HEK293 (cell line): ENCODE results near the gene CAPN13.
A peak's percentile ranks its signal among the peaks of the same experiment; 100 is the strongest.
"Not testable (repeated sequence)": the region's sequence is repeated elsewhere in the genome, so short reads cannot be mapped to it uniquely, and the experiment has no call there.

Experiments
- CTCF ChIA-PET: fragments of 350-600 bp; formaldehyde crosslinking; extraction: SDS; loops from one replicate; lab custom pipeline; 2021; ENCODE audit warnings: antibody characterized with exemption; lab: Yijun Ruan, JAX
- POLR2A ChIA-PET: fragments of 300-600 bp; formaldehyde crosslinking; extraction: SDS; loops from one replicate; lab custom pipeline; 2020; ENCODE audit warnings: antibody characterized with exemption, inconsistent platforms; lab: Yijun Ruan, JAX
- H3K27ac ChIP-seq: fragments of 200-500 bp; sonication (Bioruptor generic); 2 replicates; pipeline ENCODE4 v1.5.1; 2014; ENCODE audit warnings: low read depth, low read length, control low read depth, inconsistent platforms; ENCODE audit errors: extremely low read depth
- H3K36me3 ChIP-seq, 2 experiments: fragments of 200-500 bp in 1 of 2; sonication (Bioruptor generic) in 1 of 2; 1 replicate in 1 of 2; 2 replicates in 1 of 2; pipeline ENCODE4 v1.5.1; 2014 to 2017; ENCODE audit warnings: inconsistent platforms in 2 of 2, low read length in 2 of 2; ENCODE audit not compliant: control insufficient read depth in 2 of 2, insufficient read depth in 1 of 2
- H3K4me1 ChIP-seq: fragments of 200-500 bp; sonication (Bioruptor generic); 2 replicates; pipeline ENCODE4 v1.5.1; 2014; ENCODE audit warnings: mild to moderate bottlenecking, low read length, inconsistent platforms; ENCODE audit not compliant: control insufficient read depth, insufficient read depth
- H3K4me3 ChIP-seq: 2 replicates; pipeline ENCODE4 v1.5.1; 2011; ENCODE audit warnings: low read depth, mild to moderate bottlenecking, control low read depth, low read length, moderate library complexity
- H3K9me3 ChIP-seq: fragments of 200-500 bp; sonication (Bioruptor generic); 2 replicates; pipeline ENCODE4 v1.5.1; 2014; ENCODE audit warnings: low read depth, low read length, inconsistent platforms; ENCODE audit not compliant: control insufficient read depth, insufficient read depth
- GLI2 ChIP-seq: fragments of 450-650 bp; formaldehyde crosslinking; IDR thresholded peaks from 2 replicates; pipeline ENCODE4; 2017; ENCODE audit warnings: missing biosample characterization, missing genetic modification characterization, low read depth, borderline replicate concordance
- PRDM10 ChIP-seq: fragments of 450-650 bp; formaldehyde crosslinking; IDR thresholded peaks from 2 replicates; pipeline ENCODE4 v1.5.1; 2016; ENCODE audit warnings: missing biosample characterization, missing genetic modification characterization
- SETDB1 ChIP-seq: IDR thresholded peaks from one replicate; pipeline ENCODE4 v1.6.1; 2017; ENCODE audit warnings: mild to moderate bottlenecking, low read length, moderate library complexity, mixed read lengths; ENCODE audit not compliant: insufficient read length
- SP7 ChIP-seq: fragments of 450-650 bp; formaldehyde crosslinking; IDR thresholded peaks from 2 replicates; pipeline ENCODE4 v1.5.1; 2016; ENCODE audit warnings: missing biosample characterization, missing genetic modification characterization
- TRIM28 ChIP-seq: IDR thresholded peaks from 2 replicates; pipeline ENCODE4 v1.6.1; 2011; ENCODE audit warnings: low read length, control low read depth, borderline replicate concordance
- ZIC2 ChIP-seq: fragments of 450-650 bp; formaldehyde crosslinking; IDR thresholded peaks from 2 replicates; pipeline ENCODE4 v1.5.1; 2016; ENCODE audit warnings: missing biosample characterization, missing genetic modification characterization
- ZNF155 ChIP-seq: fragments of 450-650 bp; formaldehyde crosslinking; IDR thresholded peaks from 2 replicates; pipeline ENCODE4 v1.5.1; 2016; ENCODE audit warnings: missing biosample characterization, missing genetic modification characterization
- ZNF184 ChIP-seq: fragments of 450-650 bp; IDR thresholded peaks from 2 replicates; pipeline ENCODE4 v1.5.1; 2018; ENCODE audit warnings: missing biosample characterization, mild to moderate bottlenecking, missing genetic modification characterization
- ZNF2 ChIP-seq: fragments of 450-650 bp; formaldehyde crosslinking; IDR thresholded peaks from 2 replicates; pipeline ENCODE4 v1.5.1; 2016; ENCODE audit warnings: missing biosample characterization, missing genetic modification characterization
- ZNF211 ChIP-seq: fragments of 450-650 bp; formaldehyde crosslinking; IDR thresholded peaks from 2 replicates; pipeline ENCODE4 v1.5.1; 2016; ENCODE audit warnings: low read depth, missing biosample characterization, missing genetic modification characterization
- ZNF23 ChIP-seq: fragments of 450-650 bp; formaldehyde crosslinking; IDR thresholded peaks from 2 replicates; pipeline ENCODE4 v1.5.1; 2016; ENCODE audit warnings: missing biosample characterization, missing genetic modification characterization, borderline replicate concordance
- ZNF292 ChIP-seq: fragments of 450-650 bp; formaldehyde crosslinking; IDR thresholded peaks from 2 replicates; pipeline ENCODE4 v1.5.1; 2016; ENCODE audit warnings: low read depth, missing biosample characterization, missing genetic modification characterization, borderline replicate concordance
- ZNF366 ChIP-seq: fragments of 450-650 bp; formaldehyde crosslinking; conservative IDR thresholded peaks from 2 replicates; pipeline ENCODE4 v1.5.1; 2016; ENCODE audit warnings: missing biosample characterization, missing genetic modification characterization
- ZNF398 ChIP-seq: fragments of 450-650 bp; formaldehyde crosslinking; IDR thresholded peaks from 2 replicates; pipeline ENCODE4 v1.5.1; 2017; ENCODE audit warnings: missing biosample characterization, missing genetic modification characterization
- ZNF488 ChIP-seq: fragments of 450-650 bp; formaldehyde crosslinking; IDR thresholded peaks from 2 replicates; pipeline ENCODE4 v1.5.1; 2016; ENCODE audit warnings: missing biosample characterization, missing genetic modification characterization
- ZNF514 ChIP-seq: fragments of 450-650 bp; formaldehyde crosslinking; IDR thresholded peaks from 2 replicates; pipeline ENCODE4 v1.5.1; 2016; ENCODE audit warnings: missing biosample characterization, missing genetic modification characterization
- ZNF571 ChIP-seq: fragments of 450-650 bp; formaldehyde crosslinking; IDR thresholded peaks from 2 replicates; pipeline ENCODE4 v1.5.0; 2017; ENCODE audit warnings: missing biosample characterization, missing genetic modification characterization
- ZNF585B ChIP-seq: fragments of 450-650 bp; formaldehyde crosslinking; IDR thresholded peaks from 2 replicates; pipeline ENCODE4 v1.5.1; 2016; ENCODE audit warnings: missing biosample characterization, missing genetic modification characterization
- ZNF623 ChIP-seq: fragments of 450-650 bp; formaldehyde crosslinking; IDR thresholded peaks from 2 replicates; pipeline ENCODE4 v1.5.1; 2016; ENCODE audit warnings: missing biosample characterization, missing genetic modification characterization
- ZNF639 ChIP-seq: fragments of 450-650 bp; formaldehyde crosslinking; IDR thresholded peaks from 2 replicates; pipeline ENCODE4 v1.5.1; 2016; ENCODE audit warnings: missing biosample characterization, missing genetic modification characterization
- ZNF658 ChIP-seq: fragments of 450-650 bp; formaldehyde crosslinking; IDR thresholded peaks from 2 replicates; pipeline ENCODE4; 2016; ENCODE audit warnings: missing biosample characterization, missing genetic modification characterization
- ZNF747 ChIP-seq: fragments of 450-650 bp; formaldehyde crosslinking; IDR thresholded peaks from 2 replicates; pipeline ENCODE4 v1.5.1; 2016; ENCODE audit warnings: missing biosample characterization, missing genetic modification characterization
- ZSCAN16 ChIP-seq: fragments of 450-650 bp; formaldehyde crosslinking; IDR thresholded peaks from 2 replicates; pipeline ENCODE4 v1.5.1; 2016; ENCODE audit warnings: missing biosample characterization, missing genetic modification characterization

CAPN13 gene

GRCh38 chr2:30702694-30703093 is 104.6 kb downstream of the CAPN13 start:
- TF ChIP-seq ZNF184 (tag by site-specific recombination) (no peak), ZNF155 (tag by site-specific recombination) (no peak), GLI2 (tag by site-specific recombination) (no peak), ZNF366 (no peak), ZNF514 (tag by site-specific recombination) (no peak), ZNF747 (tag by site-specific recombination) (no peak), ZNF23 (tag by site-specific recombination) (no peak), ZNF623 (no peak), ZNF658 (tag by site-specific recombination) (no peak), ZNF292 (tag by site-specific recombination) (no peak), ZNF639 (tag by site-specific recombination) (no peak), ZNF398 (no peak), ZIC2 (no peak), ZSCAN16 (tag by site-specific recombination) (no peak), ZNF488 (tag by site-specific recombination) (no peak), SP7 (no peak), PRDM10 (tag by site-specific recombination) (no peak), ZNF571 (tag by site-specific recombination) (no peak), ZNF585B (tag by site-specific recombination) (no peak)
- H3K4me1 ChIP-seq, result no peaks in the 10 kb centered on the region
- H3K9me3 ChIP-seq, result no peaks in the 10 kb centered on the region
- H3K36me3 ChIP-seq, result no peaks in the 10 kb centered on the region
- CTCF ChIA-PET, result interaction anchor here (0.6 to 13.3 kb wide), 7 partner anchors 9 to 536 kb away, joined by 3 to 358 read pairs (median 4); no protein-coding TSS in a partner anchor
- no peak overlapping the region for H3K27ac ChIP-seq
- POLR2A ChIA-PET, result no interaction called here
- H3K4me3 ChIP-seq, result no peak overlapping the region

GRCh38 chr2:30701782-30702181 is 105.5 kb downstream of the CAPN13 start:
- ChIA-PET POLR2A (no interaction called here), CTCF (interaction anchor here (1.1 to 13.3 kb wide), 5 partner anchors 9 to 535 kb away, joined by 3 to 358 read pairs (median 19); no protein-coding TSS in a partner anchor)
- H3K9me3 ChIP-seq, result no peaks in the 10 kb centered on the region
- TF ChIP-seq ZNF211 (tag by site-specific recombination), result 0 out of 2 replicates have a peak, but pooled peaks have one; percentile 56
- TF ChIP-seq SETDB1, result peak; percentile 94
- TF ChIP-seq TRIM28, result peak; percentile 87
- TF ChIP-seq ZNF2 (tag by site-specific recombination), result no peak
- TF ChIP-seq, all 188 proteins: peak for 3
- no peaks in the 10 kb centered on the region for H3K4me1 ChIP-seq
- H3K36me3 ChIP-seq, result no peaks in the 10 kb centered on the region
- no peak overlapping the region for H3K27ac ChIP-seq
- H3K4me3 ChIP-seq, result no peak overlapping the region

- H3K27ac ChIP-seq, H3K4me1 ChIP-seq, H3K4me3 ChIP-seq, H3K36me3 ChIP-seq, H3K9me3 ChIP-seq, POLR2A ChIA-PET: not testable (repeated sequence)
- CTCF ChIA-PET, result interaction anchor here (0.6 to 5.9 kb wide), 5 partner anchors 13 to 542 kb away, joined by 3 to 43 read pairs (median 4); no protein-coding TSS in a partner anchor
Observed at GRCh38 chr2:30697242-30698103, 109.8 kb downstream of the CAPN13 start.
